GM13977 (cell line): ENCODE data around the gene RETNLB.

ENCODE experiments used
- DNase-seq: peaks from one replicate; pipeline ENCODE4 v3.0.0; 2012; ENCODE audit warnings: low spot score
- CTCF ChIP-seq: IDR thresholded peaks from 2 replicates; pipeline ENCODE4 v1.5.1; 2012; ENCODE audit warnings: mild to moderate bottlenecking, control low read depth; ENCODE audit not compliant: insufficient read depth; ENCODE audit errors: extremely low read depth, missing control alignments
- in situ Hi-C: fragments of 300-500 bp; cut with MboI; formaldehyde crosslinking; loops from one replicate; pipeline ENCODE4 v1.12.0; 2022; ENCODE audit warnings: low sequenced_read_pairs, low pct_unique_long_range_greater_than_20kb, mixed read lengths, inconsistent platforms; ENCODE audit not compliant: unreplicated experiment

The RETNLB gene

DNA sequence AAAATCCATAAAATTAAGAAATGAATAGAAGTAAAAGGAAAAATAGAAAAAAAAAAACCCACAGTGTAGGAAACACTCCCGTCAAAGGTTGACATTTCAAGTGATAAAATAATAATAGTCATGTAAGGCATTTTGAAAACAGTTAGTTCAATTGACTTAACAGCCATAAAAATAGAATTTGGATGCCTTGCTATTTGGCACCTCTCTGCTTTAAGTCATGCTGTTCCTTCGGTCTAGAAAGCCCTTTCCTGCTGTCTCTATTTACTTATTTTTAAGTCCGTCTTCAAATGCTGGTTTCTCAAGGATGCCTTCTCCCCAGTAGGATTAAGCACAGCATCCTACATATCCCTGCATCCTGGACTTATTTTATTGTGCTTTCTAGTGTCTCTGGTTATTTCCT is 22.3 kb upstream of the RETNLB start:
- DNase-seq, result no peak
- no peak for TF ChIP-seq CTCF
- in situ Hi-C loops, result no loop called here

DNA sequence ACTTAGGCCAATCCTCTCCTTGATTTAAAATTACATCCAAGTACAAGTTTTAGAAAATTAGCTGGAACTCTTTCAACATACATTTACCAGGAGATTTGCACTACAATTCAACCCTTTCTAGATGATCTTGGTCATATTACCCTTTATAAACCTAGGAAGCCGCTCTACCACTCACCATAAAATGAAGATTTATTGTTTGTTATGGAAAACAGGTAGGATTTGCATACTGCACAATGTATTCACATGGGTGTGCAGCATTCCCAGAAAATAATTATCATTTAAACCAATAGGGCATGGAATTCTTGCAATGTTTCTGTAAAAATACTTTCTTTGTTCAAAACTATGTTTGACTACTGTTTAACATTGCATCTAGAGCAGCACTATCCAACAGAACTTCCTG is 18.4 kb upstream of the RETNLB start:
- in situ Hi-C loops, result no loop called here
- DNase-seq, result no peak
- no peak for TF ChIP-seq CTCF

DNA sequence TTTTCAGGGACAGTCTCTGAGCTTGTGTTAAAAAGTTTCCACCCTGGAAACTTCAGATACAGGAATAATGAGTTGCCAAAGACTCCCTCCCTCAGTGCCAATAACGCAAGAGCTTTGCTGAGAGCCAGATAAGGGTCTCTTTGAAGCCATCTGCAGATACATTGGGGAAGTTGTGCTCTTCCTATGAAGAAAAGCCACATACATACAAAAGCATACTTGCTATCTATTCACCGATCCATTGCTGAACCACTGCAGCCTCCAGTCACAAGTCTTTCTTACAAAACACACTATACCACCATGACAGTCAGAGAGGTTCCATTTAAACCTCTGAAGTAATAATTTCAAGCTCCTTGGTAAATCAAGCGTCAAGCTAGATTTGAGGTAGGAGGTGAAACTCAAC is 10.0 kb upstream of the RETNLB start:
- no peak for DNase-seq
- TF ChIP-seq CTCF, result no peak
- in situ Hi-C loops, result no loop called here

DNA sequence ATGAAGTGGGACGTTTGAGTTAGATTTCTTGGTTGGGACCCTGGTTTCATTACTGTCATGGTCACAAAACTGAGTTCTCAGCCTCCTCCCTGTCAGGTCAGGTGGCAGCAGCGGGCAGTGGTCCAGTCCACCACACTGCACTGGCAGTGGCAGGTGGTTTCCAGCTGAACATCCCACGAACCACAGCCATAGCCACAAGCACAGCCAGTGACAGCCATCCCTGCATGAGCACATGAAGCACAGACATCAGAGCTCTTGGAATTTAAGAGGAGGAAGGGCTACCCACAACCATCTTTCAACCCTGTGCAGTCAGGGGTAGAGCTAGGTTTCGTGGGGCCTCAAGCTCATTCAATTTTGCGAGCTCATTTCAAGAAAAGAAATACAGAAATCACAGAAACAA is 1.5 kb downstream of the RETNLB start:
- in situ Hi-C loops, result no loop called here
- DNase-seq, result no peak
- no peak for TF ChIP-seq CTCF

DNA sequence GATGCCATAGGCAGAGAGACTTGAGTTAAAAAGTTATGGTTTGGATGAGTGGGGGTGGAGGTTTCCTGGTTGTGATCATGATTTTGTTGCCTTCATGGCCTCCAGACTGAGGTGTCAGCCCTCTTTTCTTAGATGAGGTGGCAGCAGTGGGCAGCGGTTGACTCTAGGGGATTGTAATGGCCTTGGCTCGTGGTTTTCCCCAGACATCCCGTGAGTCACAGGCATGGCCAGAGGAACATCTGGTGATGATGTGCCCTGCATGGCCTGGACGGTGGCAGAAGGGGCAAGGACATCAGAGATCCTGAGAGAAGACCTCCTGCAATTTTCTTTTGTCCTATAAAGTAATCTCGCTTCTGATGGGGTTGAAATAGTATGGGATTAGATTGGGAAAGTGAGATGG is 12.4 kb downstream of the RETNLB start:
- no peak for TF ChIP-seq CTCF
- in situ Hi-C loops, result no loop called here
- DNase-seq, result no peak

- no peak for DNase-seq
- in situ Hi-C loops, result no loop called here
- no peak for TF ChIP-seq CTCF
Measured at GRCh38 chr3:108742929-108743328, 14.3 kb downstream of the RETNLB start.

- no peak for TF ChIP-seq CTCF
- in situ Hi-C loops, result no loop called here
- no peak for DNase-seq
Measured at GRCh38 chr3:108736821-108737220, 20.4 kb downstream of the RETNLB start.
